Trophoblast cell (in vitro differentiated cells and primary cell): Measurements from ENCODE around the gene UGT1A4.

Experiments
- DNase-seq, 2 donors: peaks; one replicate each; pipeline ENCODE4 v3.0.0-alpha.2; 2016
- H2AFZ ChIP-seq: 2 replicates; pipeline ENCODE4 v1.6.1; 2013; ENCODE audit warnings: low read length, moderate library complexity, mild to moderate bottlenecking; ENCODE audit not compliant: insufficient read depth, poor library complexity
- H2AK5ac ChIP-seq: 2 replicates; pipeline ENCODE4 v1.6.1; 2013; ENCODE audit warnings: mild to moderate bottlenecking, low read length
- H2BK120ac ChIP-seq: 2 replicates; pipeline ENCODE4 v1.6.1; 2013; ENCODE audit warnings: low read length, mild to moderate bottlenecking, moderate library complexity; ENCODE audit not compliant: insufficient read depth, poor library complexity
- H2BK12ac ChIP-seq: 2 replicates; pipeline ENCODE4 v1.6.1; 2013; ENCODE audit warnings: mild to moderate bottlenecking, low read length, moderate library complexity
- H2BK5ac ChIP-seq: 2 replicates; pipeline ENCODE4 v1.6.1; 2013; ENCODE audit warnings: low read length, low read depth, moderate library complexity, mild to moderate bottlenecking; ENCODE audit not compliant: poor library complexity
- H3K14ac ChIP-seq: 2 replicates; pipeline ENCODE4 v1.6.1; 2013; ENCODE audit warnings: mild to moderate bottlenecking, low read length
- H3K18ac ChIP-seq: 2 replicates; pipeline ENCODE4 v1.6.1; 2013; ENCODE audit warnings: mild to moderate bottlenecking, low read length
- H3K23ac ChIP-seq: 2 replicates; pipeline ENCODE4 v1.6.1; 2013; ENCODE audit warnings: low read length
- H3K27ac ChIP-seq: 2 replicates; pipeline ENCODE4 v1.5.1; 2013; ENCODE audit warnings: low read depth, mild to moderate bottlenecking, inconsistent platforms, low read length, moderate library complexity
- H3K27me3 ChIP-seq: 2 replicates; pipeline ENCODE4 v1.6.1; 2013; ENCODE audit warnings: inconsistent platforms, mild to moderate bottlenecking, low read length, moderate library complexity; ENCODE audit not compliant: insufficient read depth
- H3K36me3 ChIP-seq, 2 experiments: 1 replicate in 1 of 2; 2 replicates in 1 of 2; pipeline ENCODE4 v1.6.1; 2013; ENCODE audit warnings: low read length in 2 of 2, mild to moderate bottlenecking in 2 of 2, moderate library complexity in 1 of 2; ENCODE audit not compliant: insufficient read depth in 2 of 2, control insufficient read depth in 1 of 2
- H3K4ac ChIP-seq: 2 replicates; pipeline ENCODE4 v1.6.1; 2013; ENCODE audit warnings: low read depth, mild to moderate bottlenecking, low read length, moderate library complexity
- H3K4me1 ChIP-seq, 2 experiments: 1 replicate in 1 of 2; 2 replicates in 1 of 2; pipeline ENCODE4 v1.6.1; 2013; ENCODE audit warnings: low read length in 2 of 2, mild to moderate bottlenecking in 2 of 2, moderate library complexity in 1 of 2; ENCODE audit not compliant: insufficient read depth in 2 of 2, control insufficient read depth in 1 of 2
- H3K4me2 ChIP-seq: 2 replicates; pipeline ENCODE4 v1.6.1; 2013; ENCODE audit warnings: inconsistent platforms, mild to moderate bottlenecking, low read length, moderate library complexity
- H3K4me3 ChIP-seq: 2 replicates; pipeline ENCODE4 v1.5.1; 2013; ENCODE audit warnings: mild to moderate bottlenecking, low read depth, low read length, inconsistent platforms
- H3K79me1 ChIP-seq: one replicate; pipeline ENCODE4 v1.6.1; 2013; ENCODE audit warnings: low read length
- H3K79me2 ChIP-seq: 2 replicates; pipeline ENCODE4 v1.6.1; 2013; ENCODE audit warnings: low read length, mild to moderate bottlenecking; ENCODE audit not compliant: control insufficient read depth, insufficient read depth, poor library complexity
- H3K9ac ChIP-seq: 2 replicates; pipeline ENCODE4 v1.6.1; 2013; ENCODE audit warnings: mild to moderate bottlenecking, low read length
- H3K9me3 ChIP-seq: 2 replicates; pipeline ENCODE4 v1.6.1; 2013; ENCODE audit warnings: low read depth, mild to moderate bottlenecking, control low read depth, inconsistent platforms, low read length; ENCODE audit not compliant: insufficient read depth
- H4K12ac ChIP-seq: 2 replicates; pipeline ENCODE4 v1.6.1; 2013; ENCODE audit warnings: low read depth, mild to moderate bottlenecking, low read length, moderate library complexity
- H4K8ac ChIP-seq: 2 replicates; pipeline ENCODE4 v1.6.1; 2013; ENCODE audit warnings: low read depth, mild to moderate bottlenecking, low read length, moderate library complexity
- H4K91ac ChIP-seq: one replicate; pipeline ENCODE4 v1.6.1; 2013; ENCODE audit warnings: low read depth, mild to moderate bottlenecking, low read length, moderate library complexity
- WGBS: extraction: QIAGEN DNeasy Blood & Tissue Kit; methylation state at CpG from one replicate; pipeline ENCODE4 v1.1.7; 2013; ENCODE audit warnings: missing lambda C conversion rate; ENCODE audit not compliant: insufficient read length, insufficient coverage; ENCODE audit errors: extremely low coverage; 5-methylcytosine and 5-hydroxymethylcytosine counted together

The UGT1A4 gene

DNA sequence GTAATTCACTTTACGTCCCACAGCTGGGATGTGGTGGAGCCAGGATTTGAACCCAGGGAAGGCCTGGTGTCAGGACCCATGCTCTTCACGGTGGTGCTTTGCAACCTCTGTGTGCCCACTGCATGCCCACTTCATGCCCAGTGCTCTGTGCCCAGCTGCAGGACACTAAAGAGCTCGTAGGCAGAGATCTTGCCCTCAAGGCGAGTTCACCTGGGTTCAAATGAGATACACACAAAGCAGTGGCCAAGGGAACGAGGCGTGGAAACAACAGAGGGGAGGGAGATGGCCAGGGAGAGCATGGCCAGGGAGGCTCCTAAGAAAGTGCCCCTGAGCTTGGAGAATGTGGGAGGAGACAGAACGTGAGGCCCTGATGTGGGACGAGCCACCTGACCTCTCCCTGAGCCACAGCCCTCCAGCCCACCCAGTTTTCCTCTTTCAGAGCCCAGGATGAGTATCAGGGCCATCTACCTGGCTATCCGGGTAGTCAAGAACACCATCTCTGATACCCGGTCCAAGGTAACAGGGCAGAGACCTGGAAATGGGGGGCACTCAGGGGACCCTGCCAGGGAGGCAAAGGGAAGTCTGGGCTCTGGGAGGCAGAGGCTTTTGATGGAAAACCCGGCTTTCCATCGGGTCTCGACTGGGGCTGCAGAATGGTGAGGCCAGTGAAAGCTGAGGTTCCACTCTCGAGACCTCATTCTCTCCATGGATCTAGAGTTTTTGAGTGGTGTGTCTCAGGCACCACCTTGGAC lies 80.0 kb downstream of the UGT1A4 start:
- H3K27ac ChIP-seq, result no peak overlapping the region
- H2BK5ac ChIP-seq, result no peak overlapping the region
- H2AK5ac ChIP-seq, result no peak overlapping the region
- no peak overlapping the region for H3K23ac ChIP-seq
- no peaks in the 10 kb centered on the region for H3K79me2 ChIP-seq
- H2AFZ ChIP-seq, result no peak overlapping the region
- no peaks in the 10 kb centered on the region for H3K27me3 ChIP-seq
- H3K36me3 ChIP-seq, result no peaks in the 10 kb centered on the region
- H2BK120ac ChIP-seq, result no peak overlapping the region
- no peaks in the 10 kb centered on the region for H3K79me1 ChIP-seq
- no CpG with 5 or more reads among the region's 14 CpGs for WGBS
- H2BK12ac ChIP-seq, result no peak overlapping the region
- no peak overlapping the region for H3K18ac ChIP-seq
- H4K8ac ChIP-seq, result no peak overlapping the region
- no peak overlapping the region for H3K4me3 ChIP-seq
- H4K12ac ChIP-seq, result no peak overlapping the region
- H3K4me2 ChIP-seq, result no peak overlapping the region
- H4K91ac ChIP-seq, result no peak overlapping the region
- no peaks in the 10 kb centered on the region for H3K4me1 ChIP-seq
- no peak overlapping the region for H3K14ac ChIP-seq
- DNase-seq, result no peak
- no peak overlapping the region for H3K9ac ChIP-seq
- H3K4ac ChIP-seq, result no peak overlapping the region
- peaks cover 15% of the 10 kb centered on the region for H3K9me3 ChIP-seq

DNA sequence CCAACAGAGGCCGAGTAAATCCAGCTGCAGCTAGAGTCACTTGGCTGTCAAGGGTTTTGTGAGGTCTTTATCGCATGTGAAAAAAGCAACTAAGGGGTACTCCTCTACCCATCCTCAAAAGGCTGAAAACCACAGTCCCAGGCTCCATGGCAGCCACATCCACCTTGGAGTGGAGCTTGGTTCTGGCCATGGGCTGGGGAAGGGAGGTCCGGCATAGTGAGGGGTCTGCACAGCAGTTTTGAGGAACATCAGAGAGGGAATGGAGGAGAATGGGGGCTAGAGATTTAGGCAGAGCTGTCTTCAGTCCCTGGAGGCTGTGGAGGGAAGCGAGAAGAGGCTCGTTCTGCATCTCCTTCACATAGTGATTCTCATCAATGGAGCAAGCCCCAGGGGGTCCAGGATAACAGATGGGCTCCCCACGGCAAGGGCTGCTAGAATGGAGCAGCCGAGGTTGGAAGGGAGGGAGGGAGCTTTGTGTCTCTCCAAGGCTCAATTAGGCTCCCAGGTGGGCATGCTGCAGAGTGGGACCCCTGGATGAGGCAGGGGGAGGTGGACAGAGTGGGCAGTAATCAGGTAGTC lies 80.6 kb downstream of the UGT1A4 start:
- H3K79me2 ChIP-seq, result no peaks in the 10 kb centered on the region
- H3K4me3 ChIP-seq, result no peak overlapping the region
- DNase-seq, result no peak
- no peak overlapping the region for H2BK120ac ChIP-seq
- no peak overlapping the region for H3K4me2 ChIP-seq
- H3K9ac ChIP-seq, result no peak overlapping the region
- H2BK5ac ChIP-seq, result no peak overlapping the region
- WGBS, result no CpG with 5 or more reads among the region's 7 CpGs
- no peak overlapping the region for H3K23ac ChIP-seq
- no peaks in the 10 kb centered on the region for H3K79me1 ChIP-seq
- H2AFZ ChIP-seq, result no peak overlapping the region
- H4K91ac ChIP-seq, result no peak overlapping the region
- H3K4ac ChIP-seq, result no peak overlapping the region
- H3K27me3 ChIP-seq, result no peaks in the 10 kb centered on the region
- H2AK5ac ChIP-seq, result no peak overlapping the region
- no peaks in the 10 kb centered on the region for H3K4me1 ChIP-seq
- H4K12ac ChIP-seq, result no peak overlapping the region
- H3K14ac ChIP-seq, result no peak overlapping the region
- H4K8ac ChIP-seq, result no peak overlapping the region
- no peak overlapping the region for H3K18ac ChIP-seq
- H2BK12ac ChIP-seq, result no peak overlapping the region
- H3K36me3 ChIP-seq, result no peaks in the 10 kb centered on the region
- no peak overlapping the region for H3K27ac ChIP-seq
- peaks cover 14% of the 10 kb centered on the region for H3K9me3 ChIP-seq

- Histone ChIP-seq H2BK5ac (no peak overlapping the region), H4K8ac (no peak overlapping the region), H4K12ac (no peak overlapping the region), H3K36me3 (no peaks in the 10 kb centered on the region), H3K27ac (no peak overlapping the region), H3K18ac (no peak overlapping the region), H3K79me2 (no peaks in the 10 kb centered on the region), H3K14ac (no peak overlapping the region), H2BK120ac (no peak overlapping the region), H2BK12ac (no peak overlapping the region), H3K4ac (no peak overlapping the region), H3K4me1 (no peaks in the 10 kb centered on the region), H3K27me3 (no peaks in the 10 kb centered on the region), H3K9ac (no peak overlapping the region), H2AFZ (no peak overlapping the region), H3K23ac (no peak overlapping the region), H3K4me3 (no peak overlapping the region), H2AK5ac (no peak overlapping the region), H3K79me1 (no peaks in the 10 kb centered on the region), H3K4me2 (no peak overlapping the region), H4K91ac (no peak overlapping the region), H3K9me3 (peaks cover 15% of the 10 kb centered on the region)
- no CpG with 5 or more reads among the region's 5 CpGs for WGBS
- no peak for DNase-seq
These were observed 81.2 kb downstream of the UGT1A4 start for GRCh38 chr2:233799716-233800115.

- H2AK5ac ChIP-seq, result no peak overlapping the region
- no peaks in the 10 kb centered on the region for H3K27me3 ChIP-seq
- no peak overlapping the region for H3K4me3 ChIP-seq
- no peak overlapping the region for H3K4me2 ChIP-seq
- no peak overlapping the region for H2AFZ ChIP-seq
- H3K79me1 ChIP-seq, result no peaks in the 10 kb centered on the region
- no peak overlapping the region for H2BK12ac ChIP-seq
- H3K14ac ChIP-seq, result no peak overlapping the region
- no peak overlapping the region for H4K8ac ChIP-seq
- H4K91ac ChIP-seq, result no peak overlapping the region
- no peak overlapping the region for H3K23ac ChIP-seq
- H3K9ac ChIP-seq, result no peak overlapping the region
- no peak overlapping the region for H2BK120ac ChIP-seq
- H3K27ac ChIP-seq, result no peak overlapping the region
- no peak overlapping the region for H4K12ac ChIP-seq
- WGBS, result no CpG with 5 or more reads among the region's 7 CpGs
- peaks cover 15% of the 10 kb centered on the region for H3K9me3 ChIP-seq
- H3K4me1 ChIP-seq, result no peaks in the 10 kb centered on the region
- no peak overlapping the region for H3K18ac ChIP-seq
- no peak overlapping the region for H2BK5ac ChIP-seq
- no peak for DNase-seq
- H3K36me3 ChIP-seq, result no peaks in the 10 kb centered on the region
- no peak overlapping the region for H3K4ac ChIP-seq
- no peaks in the 10 kb centered on the region for H3K79me2 ChIP-seq
These were observed 81.7 kb downstream of the UGT1A4 start for GRCh38 chr2:233800208-233800607.
